Measurements from ENCODE around the gene HMGN4. TPM values are rescaled to one million over a fixed set of nuclear protein-coding genes. Genes with fewer than 3 reads are reported as not detected.

The HMGN4 gene
- total and polyA plus RNA-seq, 9 of the 15 experiments (the other 6 are each of a cell fraction or from before 2014, with no cell fraction given): 35.4 to 134 (median 94.1) TPM

DNA sequence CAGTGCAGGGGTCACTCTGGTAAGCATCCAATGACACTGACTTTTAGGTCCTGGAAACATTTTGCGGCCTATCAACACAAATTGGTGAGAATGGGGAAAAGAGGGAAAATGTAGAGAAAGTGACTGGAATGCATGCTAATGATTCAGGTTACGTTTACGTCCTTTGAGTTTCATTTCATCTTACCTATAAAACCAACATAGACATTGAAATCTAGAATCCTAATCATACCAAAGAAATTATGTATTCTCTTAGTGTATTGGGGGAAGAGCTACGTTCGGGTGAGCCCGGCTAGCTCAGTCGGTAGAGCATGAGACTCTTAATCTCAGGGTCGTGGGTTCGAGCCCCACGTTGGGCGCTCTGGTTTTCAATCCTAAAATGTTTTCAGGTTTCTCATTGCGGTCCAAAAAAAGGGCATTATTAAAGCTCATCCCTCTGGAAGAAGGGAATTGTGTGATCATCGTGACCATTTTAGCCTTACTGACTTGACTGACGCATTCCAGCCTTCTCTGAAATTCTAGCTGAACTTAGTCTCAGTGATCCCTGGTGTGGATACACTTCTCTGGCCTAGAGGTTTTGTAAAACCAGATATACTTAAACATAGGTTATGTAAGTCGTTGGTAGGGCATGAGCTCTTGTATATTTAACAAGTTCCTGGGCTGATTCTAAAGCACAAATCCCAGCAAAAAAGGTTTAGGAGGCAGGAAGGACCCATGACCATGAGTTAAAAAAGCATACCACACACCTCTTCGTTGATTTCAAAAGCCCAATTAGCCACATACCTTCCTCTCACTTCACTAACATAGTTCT is 18.3 kb downstream of the HMGN4 start (continued):
- TF ChIP-seq PML (IDR thresholded peaks at IDR 0.05; ENCODE audit: low read length): peak; percentile 40; the same call in 1 of the 2 replicates
- no peak for TF ChIP-seq DMBX1 (CRISPR knock-in tag; IDR thresholded peaks at IDR 0.05; ENCODE audit: borderline replicate concordance)
- TF ChIP-seq RHOXF2B (CRISPR knock-in tag; conservative IDR thresholded peaks at IDR 0.05): no peak
- TF ChIP-seq ZNF41 (CRISPR knock-in tag; conservative IDR thresholded peaks at IDR 0.05): no peak
- no peak for TF ChIP-seq PHB2 (IDR thresholded peaks at IDR 0.05; ENCODE audit: low read depth)
- no peak for TF ChIP-seq E2F6 (IDR thresholded peaks at IDR 0.05; ENCODE audit: borderline replicate concordance in 1 of 2, extremely low read depth in 1 of 2, insufficient read depth in 1 of 2, insufficient read length in 1 of 2, low read depth in 1 of 2, low read length in 1 of 2, poor library complexity in 1 of 2, severe bottlenecking in 1 of 2)
- no peak for TF ChIP-seq ZNF146 (CRISPR knock-in tag; IDR thresholded peaks at IDR 0.05; ENCODE audit: unreplicated experiment)
- TF ChIP-seq AFF4 (CRISPR knock-in tag; IDR thresholded peaks at IDR 0.05): peak; percentile 37; the same call in 1 of the 2 replicates
- no peak for TF ChIP-seq ZNF609 (CRISPR knock-in tag; IDR thresholded peaks at IDR 0.05; ENCODE audit: borderline replicate concordance)
- no peak for TF ChIP-seq ZBTB34 (CRISPR knock-in tag; IDR thresholded peaks at IDR 0.05)
- no peak; the same call in 1 of the 2 replicates for TF ChIP-seq ZBTB26 (CRISPR knock-in tag; IDR thresholded peaks at IDR 0.05)

Data from K562 (cell line).